Stimulated activated CD8-positive, alpha-beta memory T cell treated with anti-CD3 and anti-CD28 coated beads, Interleukin-15, amount 100 ng/mL, for 4 hours (primary cell): ENCODE data around the gene SPHK1.
"Not testable (repeated sequence)": the region's sequence is repeated elsewhere in the genome, so short reads cannot be mapped to it uniquely, and the experiment has no call there.

Source experiments
- DNase-seq, 2 donors: peaks; one replicate each; pipeline ENCODE4 v3.0.0-alpha.2; 2020; ENCODE audit warnings: low read depth in 2 of 2

SPHK1 gene

GRCh38 chr17:76384222-76384986 lies at the start of gene SPHK1:
SPHK1 (plus strand) TSS chr17:76384609; CDS start chr17:76385645, 1,036 bp downstream.
- peak; percentile 19 to 57 for DNase-seq

- no peak for DNase-seq
These were observed 48.6 kb upstream of the SPHK1 start for GRCh38 chr17:76335716-76336381.

- DNase-seq, result no peak
These were observed 47.5 kb upstream of the SPHK1 start for GRCh38 chr17:76336756-76337412.

- no peak for DNase-seq
These were observed 47.0 kb upstream of the SPHK1 start for GRCh38 chr17:76337413-76337777.

GRCh38 chr17:76341301-76341700 lies 43.1 kb upstream of the SPHK1 start:
- no peak for DNase-seq

- no peak for DNase-seq
These were observed 41.3 kb upstream of the SPHK1 start for GRCh38 chr17:76343106-76343505.

GRCh38 chr17:76345377-76345974 lies 38.9 kb upstream of the SPHK1 start:
- DNase-seq, result no peak

- DNase-seq, result not testable (repeated sequence)
These were observed 37.5 kb upstream of the SPHK1 start for GRCh38 chr17:76346936-76347335.

- no peak for DNase-seq
These were observed 33.9 kb upstream of the SPHK1 start for GRCh38 chr17:76350463-76350862.

GRCh38 chr17:76351526-76352071 lies 32.8 kb upstream of the SPHK1 start:
- DNase-seq, result no peak

- peak in 1 of 2 donors; percentile 1 for DNase-seq
These were observed 31.3 kb upstream of the SPHK1 start for GRCh38 chr17:76353004-76353598.

GRCh38 chr17:76353599-76354316 lies 30.7 kb upstream of the SPHK1 start, which contains the start of gene PRPSAP1:
PRPSAP1 (minus strand) TSS chr17:76353916; CDS start chr17:76353703, 213 bp downstream.
- peak; percentile 61 to 69 for DNase-seq

GRCh38 chr17:76354317-76354729 lies 30.1 kb upstream of the SPHK1 start:
- DNase-seq, result no peak

GRCh38 chr17:76354747-76355310 lies 29.6 kb upstream of the SPHK1 start:
- DNase-seq, result no peak

GRCh38 chr17:76356803-76357456 lies 27.5 kb upstream of the SPHK1 start:
- no peak for DNase-seq

GRCh38 chr17:76357597-76358158 lies 26.7 kb upstream of the SPHK1 start:
- no peak for DNase-seq

- no peak for DNase-seq
These were observed 25.0 kb upstream of the SPHK1 start for GRCh38 chr17:76359375-76359774.

- not testable (repeated sequence) for DNase-seq
These were observed 24.6 kb upstream of the SPHK1 start for GRCh38 chr17:76359776-76360175.

GRCh38 chr17:76360461-76360860 lies 23.9 kb upstream of the SPHK1 start:
- DNase-seq, result no peak
